ENCODE data around the gene FAF1.

DNA sequence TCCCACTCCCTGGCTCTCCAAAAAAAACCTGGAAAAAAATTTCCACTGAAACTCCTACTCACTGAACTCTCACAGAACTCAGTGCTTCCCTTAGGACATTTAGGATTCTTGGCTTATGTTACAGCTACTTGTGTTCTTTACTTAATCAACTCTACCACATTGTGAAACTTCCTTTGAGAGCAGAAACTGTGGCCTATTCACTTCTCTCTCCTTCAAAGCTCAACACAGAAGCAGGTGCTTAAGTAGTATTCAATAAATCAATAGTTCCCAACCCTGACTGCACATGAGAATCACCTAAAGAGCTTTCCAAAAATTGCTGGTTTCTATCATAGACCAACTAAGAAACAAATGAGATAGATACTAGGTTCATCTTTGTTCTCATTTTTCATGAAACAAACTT is 468.9 kb downstream of the FAF1 start:
- TF ChIP-seq, protein P1, sequence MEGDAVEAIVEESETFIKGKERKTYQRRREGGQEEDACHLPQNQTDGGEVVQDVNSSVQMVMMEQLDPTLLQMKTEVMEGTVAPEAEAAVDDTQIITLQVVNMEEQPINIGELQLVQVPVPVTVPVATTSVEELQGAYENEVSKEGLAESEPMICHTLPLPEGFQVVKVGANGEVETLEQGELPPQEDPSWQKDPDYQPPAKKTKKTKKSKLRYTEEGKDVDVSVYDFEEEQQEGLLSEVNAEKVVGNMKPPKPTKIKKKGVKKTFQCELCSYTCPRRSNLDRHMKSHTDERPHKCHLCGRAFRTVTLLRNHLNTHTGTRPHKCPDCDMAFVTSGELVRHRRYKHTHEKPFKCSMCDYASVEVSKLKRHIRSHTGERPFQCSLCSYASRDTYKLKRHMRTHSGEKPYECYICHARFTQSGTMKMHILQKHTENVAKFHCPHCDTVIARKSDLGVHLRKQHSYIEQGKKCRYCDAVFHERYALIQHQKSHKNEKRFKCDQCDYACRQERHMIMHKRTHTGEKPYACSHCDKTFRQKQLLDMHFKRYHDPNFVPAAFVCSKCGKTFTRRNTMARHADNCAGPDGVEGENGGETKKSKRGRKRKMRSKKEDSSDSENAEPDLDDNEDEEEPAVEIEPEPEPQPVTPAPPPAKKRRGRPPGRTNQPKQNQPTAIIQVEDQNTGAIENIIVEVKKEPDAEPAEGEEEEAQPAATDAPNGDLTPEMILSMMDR (IDR thresholded peaks at IDR 0.05), result no peak
- no peak for TF ChIP-seq POLR2A (IDR thresholded peaks at IDR 0.05)
